Mucosa of stomach (tissue), 1 donor: ENCODE results near the gene PPP3CA.

Experiments
- H3K27me3 ChIP-seq: one replicate; pipeline ENCODE4 v1.7.0; 2013; ENCODE audit warnings: mild to moderate bottlenecking, low read length; ENCODE audit not compliant: control insufficient read depth, insufficient read depth
- H3K36me3 ChIP-seq: one replicate; pipeline ENCODE4 v1.7.0; 2013; ENCODE audit warnings: low read length; ENCODE audit not compliant: control insufficient read depth, insufficient read depth
- H3K4me1 ChIP-seq: one replicate; pipeline ENCODE4 v1.7.0; 2013; ENCODE audit warnings: mild to moderate bottlenecking, low read length; ENCODE audit not compliant: control insufficient read depth, insufficient read depth
- H3K4me3 ChIP-seq: one replicate; pipeline ENCODE4 v1.7.0; 2013; ENCODE audit warnings: low read length
- H3K9ac ChIP-seq: one replicate; pipeline ENCODE4 v1.7.0; 2013; ENCODE audit warnings: mild to moderate bottlenecking, low read length, moderate library complexity
- H3K9me3 ChIP-seq: one replicate; pipeline ENCODE4 v1.7.0; 2013; ENCODE audit warnings: mild to moderate bottlenecking, low read length, moderate library complexity; ENCODE audit not compliant: control insufficient read depth
- donor health status: Pancreatic carcinoma.

The PPP3CA gene

DNA sequence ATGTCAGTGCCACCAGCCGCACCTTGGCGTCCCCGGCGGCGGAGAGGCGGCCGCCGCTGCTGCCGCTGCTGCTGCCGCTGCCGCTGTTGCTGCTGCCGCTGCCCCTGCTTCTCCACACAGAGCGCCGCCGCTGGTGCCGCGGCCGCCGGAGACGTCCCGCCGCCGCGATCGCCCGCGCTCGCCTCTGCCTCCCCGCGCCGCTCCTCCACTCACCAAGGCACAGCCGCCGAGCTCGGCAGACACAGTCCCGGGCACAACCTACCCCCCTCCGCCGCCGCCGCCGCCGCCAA, at the start of gene PPP3CA:
Gene PPP3CA, minus strand, starts transcription at position 260 of the 290 bp plus-strand sequence.
- no peaks in the 10 kb centered on the region for H3K27me3 ChIP-seq
- H3K36me3 ChIP-seq = no peaks in the 10 kb centered on the region
- peak within 1 kb of the TSS; percentile 77 for H3K4me3 ChIP-seq
- no peaks in the 10 kb centered on the region for H3K9me3 ChIP-seq
- peak within 1 kb of the TSS; percentile 87 for H3K9ac ChIP-seq
- H3K4me1 ChIP-seq = peaks cover 31% of the 10 kb centered on the region

DNA sequence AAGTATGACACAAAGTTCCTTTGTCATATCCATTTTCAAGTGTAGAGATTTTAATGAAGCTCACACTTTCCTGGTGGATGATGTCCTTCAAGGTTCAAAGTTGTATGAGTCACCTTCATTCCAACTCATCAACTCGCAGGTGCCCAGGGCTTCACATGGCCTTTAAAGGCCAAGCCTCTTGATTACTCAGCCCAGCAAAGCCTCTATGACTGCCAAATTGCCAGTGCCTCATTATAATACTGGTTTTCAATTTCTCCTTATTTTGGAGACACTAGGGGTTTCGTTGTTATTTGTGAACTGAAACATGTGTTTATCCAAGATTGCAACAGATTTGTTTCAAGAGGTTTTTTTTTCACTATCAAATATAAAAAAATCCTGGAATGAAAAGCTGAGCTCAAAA, 45.9 kb upstream of the PPP3CA start:
- Histone ChIP-seq H3K4me3 (no peak overlapping the region), H3K36me3 (no peaks in the 10 kb centered on the region), H3K4me1 (no peaks in the 10 kb centered on the region), H3K9me3 (no peaks in the 10 kb centered on the region), H3K27me3 (no peaks in the 10 kb centered on the region), H3K9ac (no peak overlapping the region)

DNA sequence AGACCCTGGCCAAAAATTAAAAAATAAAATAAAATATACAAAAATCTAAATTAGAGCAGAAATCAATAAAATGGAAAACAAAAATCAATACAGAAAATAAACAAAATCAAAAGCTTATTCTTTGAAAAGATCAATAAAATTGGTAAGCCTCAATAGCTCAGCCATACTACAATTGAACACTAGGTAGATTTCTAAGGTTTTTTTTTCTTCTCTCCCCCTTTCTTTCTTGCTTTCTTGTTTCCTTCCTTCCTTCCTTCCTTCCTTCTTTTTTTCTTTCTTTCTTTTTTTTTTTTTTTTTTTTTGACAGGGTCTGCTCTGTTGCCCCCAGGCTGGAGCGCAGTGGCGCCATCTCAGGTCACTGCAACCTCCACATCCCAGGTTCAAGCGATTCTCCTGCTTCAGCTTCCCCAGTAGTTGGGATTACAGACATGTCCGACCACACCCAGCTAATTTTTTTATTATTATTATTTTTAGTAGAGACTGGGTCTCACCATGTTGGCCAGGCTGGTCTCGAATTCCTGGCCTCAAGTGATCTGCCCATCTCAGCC, 23.4 kb upstream of the PPP3CA start:
- H3K36me3 ChIP-seq = no peaks in the 10 kb centered on the region
- H3K4me1 ChIP-seq = no peaks in the 10 kb centered on the region
- no peaks in the 10 kb centered on the region for H3K27me3 ChIP-seq

DNA sequence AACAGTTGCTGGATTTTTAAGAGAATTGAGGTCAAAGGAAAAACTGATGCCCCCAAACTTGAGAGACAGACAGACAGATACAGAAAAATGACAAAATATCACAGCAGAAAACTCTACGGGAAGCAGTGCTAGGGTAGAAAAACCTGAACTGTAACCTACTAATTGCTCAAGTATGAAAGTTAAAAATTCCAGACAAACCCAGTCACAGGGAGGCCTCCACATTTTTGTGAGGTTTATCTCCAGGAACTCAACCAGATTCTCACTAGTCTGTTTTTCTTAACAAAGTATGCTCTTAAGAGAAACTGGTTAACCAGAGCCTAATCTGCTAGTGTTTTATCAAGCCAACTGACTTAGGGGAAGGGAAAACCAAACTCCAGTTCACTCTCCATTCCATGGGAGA, 19.9 kb upstream of the PPP3CA start:
- H3K9ac ChIP-seq = no peak overlapping the region
- H3K4me1 ChIP-seq = no peaks in the 10 kb centered on the region
- no peaks in the 10 kb centered on the region for H3K27me3 ChIP-seq
- no peaks in the 10 kb centered on the region for H3K36me3 ChIP-seq
- H3K4me3 ChIP-seq = no peak overlapping the region
- H3K9me3 ChIP-seq = no peaks in the 10 kb centered on the region

More for the DNA sequence above, 23.4 kb upstream of the PPP3CA start:
- no peak overlapping the region for H3K4me3 ChIP-seq
- H3K9ac ChIP-seq = no peak overlapping the region
- H3K9me3 ChIP-seq = no peaks in the 10 kb centered on the region

DNA sequence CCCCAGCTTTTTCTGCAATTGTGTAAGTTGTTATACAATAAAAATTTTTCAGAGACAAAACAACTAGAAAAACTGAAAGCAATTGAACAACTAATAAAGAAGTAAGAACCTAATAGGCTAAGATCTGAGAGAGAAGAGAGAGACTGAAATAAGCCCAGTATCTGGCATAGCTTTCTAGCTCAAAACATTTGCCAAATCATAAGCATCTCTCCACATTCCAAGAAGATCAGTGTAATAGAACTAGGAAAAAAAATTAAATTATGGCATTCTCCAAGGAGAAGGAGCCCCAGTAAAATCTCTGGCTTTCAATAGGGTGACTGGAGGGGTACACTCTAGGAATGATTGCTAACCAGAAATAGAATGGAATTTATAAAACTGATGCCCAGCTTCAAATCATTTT, 19.0 kb upstream of the PPP3CA start:
- no peaks in the 10 kb centered on the region for H3K36me3 ChIP-seq
- no peaks in the 10 kb centered on the region for H3K9me3 ChIP-seq
- no peak overlapping the region for H3K4me3 ChIP-seq
- no peak overlapping the region for H3K9ac ChIP-seq
- no peaks in the 10 kb centered on the region for H3K27me3 ChIP-seq
- no peaks in the 10 kb centered on the region for H3K4me1 ChIP-seq

DNA sequence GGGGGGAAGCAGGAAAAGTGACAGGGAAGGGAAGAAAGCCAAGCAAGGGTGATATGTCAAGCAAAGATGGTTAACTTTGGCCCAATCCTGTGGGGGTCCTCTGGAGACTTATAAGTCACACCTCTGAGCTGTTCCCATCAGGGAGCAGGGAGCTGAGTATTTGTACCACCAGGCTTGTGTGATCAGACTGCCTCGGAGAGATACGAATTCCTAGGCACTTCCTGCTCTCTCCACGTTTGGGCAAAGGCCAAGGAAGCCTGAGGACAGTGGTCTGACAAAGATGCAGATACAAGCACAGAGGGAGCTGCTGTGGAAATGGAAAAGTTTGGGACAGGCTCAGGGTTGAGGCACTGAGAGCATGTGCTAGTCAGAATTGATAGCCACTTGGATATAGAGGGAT, 10.4 kb upstream of the PPP3CA start:
- Histone ChIP-seq H3K27me3 (no peaks in the 10 kb centered on the region), H3K4me3 (no peak overlapping the region), H3K36me3 (no peaks in the 10 kb centered on the region), H3K9ac (no peak overlapping the region), H3K9me3 (no peaks in the 10 kb centered on the region), H3K4me1 (peaks cover 16% of the 10 kb centered on the region)

DNA sequence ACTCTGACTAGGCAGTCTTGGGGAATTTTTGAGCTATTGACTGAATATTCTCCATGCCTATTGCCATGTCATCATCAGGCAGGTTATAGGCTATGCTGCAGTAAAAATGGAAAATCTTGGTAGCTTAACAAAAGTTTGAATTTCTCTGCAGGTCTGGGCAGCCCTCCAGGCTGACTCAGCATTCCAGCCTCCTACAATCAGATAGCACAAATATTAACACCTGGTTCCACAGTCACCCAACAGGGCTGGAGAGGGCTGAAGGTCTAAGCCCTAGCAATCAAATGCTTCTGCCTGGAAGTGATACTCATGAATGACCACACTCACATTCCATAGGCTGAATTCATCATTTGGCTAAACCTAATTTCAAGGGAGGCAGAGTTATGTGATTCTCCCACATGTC, 9.6 kb upstream of the PPP3CA start:
- Histone ChIP-seq H3K9ac (no peak overlapping the region), H3K36me3 (no peaks in the 10 kb centered on the region), H3K4me3 (no peak overlapping the region), H3K27me3 (no peaks in the 10 kb centered on the region), H3K9me3 (no peaks in the 10 kb centered on the region), H3K4me1 (peaks cover 16% of the 10 kb centered on the region)

DNA sequence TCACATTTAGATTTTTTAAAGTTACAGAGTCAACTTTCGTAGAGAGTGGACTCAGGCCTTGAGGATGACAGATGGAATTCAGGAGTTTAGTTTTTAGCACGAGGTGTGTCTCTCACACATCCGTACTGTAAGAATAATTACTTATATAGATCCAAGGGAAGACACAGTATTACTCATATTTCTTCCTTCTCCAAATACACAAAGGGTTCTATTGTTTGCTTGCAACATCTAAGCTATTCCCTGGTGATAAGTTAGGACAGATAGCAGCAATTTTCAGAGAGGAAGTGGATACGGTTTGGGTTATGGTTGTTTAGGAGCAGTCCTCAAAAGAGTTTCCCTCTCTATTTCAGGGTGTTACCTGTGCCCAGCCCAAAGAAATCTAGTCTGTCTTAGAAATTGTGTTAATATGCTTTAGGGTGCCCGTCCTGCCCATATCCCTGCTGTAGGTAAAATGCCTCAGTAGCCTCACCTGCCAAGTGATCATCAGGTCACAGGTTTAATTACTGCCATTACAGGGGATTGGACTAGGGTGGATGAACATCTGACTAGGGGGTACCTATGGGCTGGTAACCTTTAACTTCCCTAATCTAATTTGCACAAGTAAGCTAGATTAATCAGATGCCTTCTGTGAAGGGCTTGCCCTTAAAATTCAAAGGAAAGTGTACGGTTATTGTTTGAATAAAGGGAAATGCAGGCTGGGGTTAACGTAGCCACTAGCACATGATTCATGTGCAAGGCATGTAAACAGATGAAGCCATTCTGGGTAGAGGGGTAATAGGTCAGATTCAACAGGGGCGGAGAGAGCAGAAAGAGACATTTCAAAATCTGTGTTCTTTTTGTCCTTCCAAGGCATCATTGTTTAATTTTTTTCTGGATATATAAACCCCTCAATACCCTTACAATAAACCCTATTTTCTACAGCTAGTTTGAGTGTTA, 8.7 kb upstream of the PPP3CA start:
- Histone ChIP-seq H3K36me3 (no peaks in the 10 kb centered on the region), H3K9me3 (no peaks in the 10 kb centered on the region), H3K4me1 (peaks cover 16% of the 10 kb centered on the region), H3K9ac (no peak overlapping the region), H3K27me3 (no peaks in the 10 kb centered on the region), H3K4me3 (no peak overlapping the region)

DNA sequence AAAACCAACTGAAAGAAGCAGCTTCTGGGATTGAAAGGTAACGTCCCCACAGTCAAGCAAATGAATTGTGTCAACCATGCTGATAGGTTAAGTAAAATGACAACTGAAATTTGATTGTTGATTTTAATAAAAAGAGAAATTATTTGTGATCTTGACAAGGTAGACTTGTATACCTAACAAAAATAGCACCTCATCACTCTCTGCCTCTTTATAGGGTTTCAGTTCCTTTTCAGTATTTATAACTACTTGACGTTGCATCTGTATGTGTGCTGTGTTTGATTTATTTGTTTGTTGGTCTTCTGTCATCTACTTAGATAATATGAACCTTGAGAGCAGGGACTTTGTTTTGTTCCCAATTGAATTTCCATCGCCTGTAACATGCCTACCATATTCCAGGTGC, 7.9 kb upstream of the PPP3CA start:
- no peak overlapping the region for H3K9ac ChIP-seq
- peaks cover 16% of the 10 kb centered on the region for H3K4me1 ChIP-seq
- H3K4me3 ChIP-seq = no peak overlapping the region
- H3K27me3 ChIP-seq = no peaks in the 10 kb centered on the region
- no peaks in the 10 kb centered on the region for H3K36me3 ChIP-seq
- no peaks in the 10 kb centered on the region for H3K9me3 ChIP-seq

DNA sequence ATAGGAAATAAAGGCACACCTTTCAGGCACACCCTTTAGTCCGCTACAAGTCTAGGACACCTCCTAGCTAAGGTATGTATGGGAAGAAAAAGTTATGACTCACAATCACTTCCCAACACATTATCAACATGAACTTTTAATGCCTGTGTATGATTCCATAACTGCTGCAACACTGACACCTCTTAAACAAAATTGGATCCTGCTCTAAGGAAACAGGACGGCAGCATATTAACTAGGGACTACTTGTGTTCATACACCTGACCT, 2.4 kb upstream of the PPP3CA start:
- Histone ChIP-seq H3K9ac (no peak overlapping the region), H3K27me3 (no peaks in the 10 kb centered on the region), H3K36me3 (no peaks in the 10 kb centered on the region), H3K4me3 (no peak overlapping the region), H3K9me3 (no peaks in the 10 kb centered on the region), H3K4me1 (peaks cover 29% of the 10 kb centered on the region)

DNA sequence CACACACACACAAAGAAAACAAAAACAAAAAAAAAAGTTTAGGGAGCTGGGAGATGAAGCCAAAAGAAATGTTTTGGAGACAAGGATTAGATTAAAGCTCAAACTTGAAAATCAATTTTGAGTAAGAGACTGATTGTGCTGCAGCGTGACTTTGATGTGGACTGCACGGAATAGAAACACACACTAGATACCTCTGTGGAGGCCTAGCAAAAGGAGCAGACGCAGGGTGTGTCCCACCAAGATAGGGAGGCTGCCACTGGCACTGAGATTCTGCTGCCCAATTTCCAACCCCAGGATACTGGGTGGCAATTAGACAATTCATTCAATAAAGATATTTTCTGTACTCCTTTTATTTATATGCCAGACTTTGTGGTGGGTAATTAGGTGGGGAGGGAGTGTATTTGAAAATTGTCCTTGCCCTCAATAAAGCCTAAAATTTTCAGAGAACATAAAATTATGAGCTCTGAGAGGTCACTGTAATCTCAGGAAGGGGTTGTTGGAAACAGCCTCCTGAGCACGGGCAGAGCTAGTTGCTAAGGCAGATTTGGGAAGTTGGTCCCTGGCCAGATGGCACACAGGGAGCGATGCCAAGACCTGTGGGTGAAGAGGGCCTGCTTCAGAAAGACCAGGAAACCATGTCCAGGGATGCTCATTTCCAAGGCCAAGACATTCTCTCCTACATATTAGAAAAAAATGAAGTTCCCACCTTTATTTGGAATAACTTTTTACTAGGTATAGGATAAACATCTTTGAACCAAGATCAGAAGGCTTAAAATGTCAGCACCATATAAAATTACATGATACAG, 1.9 kb upstream of the PPP3CA start:
- Histone ChIP-seq H3K9me3 (no peaks in the 10 kb centered on the region), H3K27me3 (no peaks in the 10 kb centered on the region), H3K4me1 (peaks cover 31% of the 10 kb centered on the region), H3K4me3 (peak overlapping the region; percentile 76), H3K9ac (no peak overlapping the region), H3K36me3 (no peaks in the 10 kb centered on the region)

DNA sequence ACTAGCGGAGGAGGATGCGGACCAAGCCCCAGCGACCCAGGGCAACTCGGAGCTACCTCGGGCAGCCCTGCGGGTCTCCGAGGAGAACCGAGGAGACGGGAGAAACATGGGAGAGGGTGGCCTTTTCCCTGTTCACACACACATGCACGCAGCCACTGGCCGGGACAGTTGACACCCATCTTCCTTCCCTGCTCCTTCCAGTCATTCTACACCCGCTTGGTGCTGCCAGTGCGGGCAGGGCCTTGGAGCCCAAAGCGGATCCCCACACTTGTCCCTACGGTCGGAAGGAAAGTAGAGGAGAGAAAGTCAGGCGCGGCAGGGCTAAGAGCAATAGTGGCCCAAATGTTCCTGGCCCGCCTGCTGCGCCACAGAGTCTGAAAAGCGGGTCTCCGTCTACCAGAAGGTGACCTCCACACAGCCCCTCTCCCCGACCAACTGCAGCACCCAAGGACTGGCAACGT, 1.1 kb upstream of the PPP3CA start:
- Histone ChIP-seq H3K4me1 (peaks cover 31% of the 10 kb centered on the region), H3K27me3 (no peaks in the 10 kb centered on the region), H3K36me3 (no peaks in the 10 kb centered on the region), H3K9me3 (no peaks in the 10 kb centered on the region), H3K9ac (peak overlapping the region; percentile 87), H3K4me3 (peak overlapping the region; percentile 76)
